NOMO-1 (cell line): ENCODE measurements around the gene ADAMTS12.

Source experiments
- DNase-seq, 2 experiments: peaks; one replicate each; lab custom pipeline; 2025; ENCODE audit not compliant: unreplicated experiment in 2 of 2; lab: John Stamatoyannopoulos, UW

The ADAMTS12 gene

DNA sequence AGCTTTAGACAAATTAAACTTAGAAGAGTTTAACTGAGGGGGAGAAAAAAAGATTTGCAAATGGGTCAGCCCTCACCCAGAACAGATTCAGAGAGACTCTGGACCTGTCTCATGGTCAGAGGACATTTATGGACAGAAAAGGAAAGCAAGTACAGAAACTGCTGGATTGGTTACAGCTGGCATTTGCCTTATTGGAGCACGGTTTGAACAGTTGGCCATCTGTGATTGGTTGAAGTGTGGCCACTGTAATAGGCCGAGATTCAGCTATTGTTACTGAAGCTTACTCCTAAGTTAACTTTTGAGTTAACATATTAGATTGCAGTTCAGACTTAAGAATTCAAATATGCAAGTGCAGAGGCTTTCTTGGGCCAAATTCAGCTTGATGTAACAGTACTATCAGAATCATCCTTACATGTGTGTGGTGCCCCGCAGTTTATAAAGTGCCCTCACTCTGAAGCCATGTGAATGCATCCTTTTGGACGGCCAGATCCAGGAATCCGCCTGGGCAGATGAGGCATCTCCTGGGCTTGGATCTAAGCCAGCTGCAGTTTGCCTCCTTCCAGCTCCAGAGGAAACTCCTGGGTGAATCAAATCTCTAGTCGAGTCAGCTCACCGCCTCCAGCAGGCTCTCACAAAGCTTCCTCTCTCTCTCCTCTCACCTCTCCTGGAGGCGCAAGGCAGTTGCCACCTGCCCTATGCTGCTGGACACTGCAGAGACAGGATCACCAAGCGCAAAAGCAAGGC lies 165.2 kb downstream of the ADAMTS12 start:
- DNase-seq = no peak

GRCh38 chr5:33725806-33726205 lies 166.0 kb downstream of the ADAMTS12 start:
- no peak for DNase-seq

DNA sequence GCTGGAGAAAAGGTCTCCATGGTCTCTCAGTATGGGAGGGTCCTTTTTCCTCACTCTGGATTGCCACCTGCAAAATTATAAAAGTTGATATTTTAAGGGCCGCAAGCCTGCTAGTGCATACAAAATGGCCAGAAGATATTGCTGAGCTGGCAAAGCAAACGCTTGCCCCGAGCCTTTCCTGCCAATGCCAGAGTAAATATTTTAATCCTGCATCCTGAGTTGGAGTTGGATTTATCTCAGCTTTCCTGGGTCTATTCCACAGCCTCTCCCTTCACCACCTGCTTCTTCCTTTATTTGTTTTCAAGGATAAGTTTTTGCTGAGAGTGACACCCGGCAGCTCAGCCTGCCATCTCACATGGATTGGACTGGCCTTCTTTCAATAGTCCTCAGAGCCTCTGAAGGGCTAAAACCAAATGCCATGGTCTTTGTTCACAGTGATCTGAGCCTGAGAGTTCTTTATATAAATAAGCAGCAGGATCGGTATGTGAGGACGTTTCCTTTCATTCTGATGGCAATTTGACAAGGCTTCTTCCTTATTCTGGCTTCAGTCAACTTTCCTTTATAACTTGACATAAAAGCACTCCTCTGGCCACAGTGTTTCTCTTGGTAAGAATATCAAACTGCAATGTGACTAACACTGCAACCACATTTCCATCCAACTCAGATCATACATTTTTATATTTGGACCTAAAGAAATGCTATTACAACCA lies 170.1 kb downstream of the ADAMTS12 start:
- no peak for DNase-seq

GRCh38 chr5:33720176-33720575 lies 171.6 kb downstream of the ADAMTS12 start:
- DNase-seq = no peak

DNA sequence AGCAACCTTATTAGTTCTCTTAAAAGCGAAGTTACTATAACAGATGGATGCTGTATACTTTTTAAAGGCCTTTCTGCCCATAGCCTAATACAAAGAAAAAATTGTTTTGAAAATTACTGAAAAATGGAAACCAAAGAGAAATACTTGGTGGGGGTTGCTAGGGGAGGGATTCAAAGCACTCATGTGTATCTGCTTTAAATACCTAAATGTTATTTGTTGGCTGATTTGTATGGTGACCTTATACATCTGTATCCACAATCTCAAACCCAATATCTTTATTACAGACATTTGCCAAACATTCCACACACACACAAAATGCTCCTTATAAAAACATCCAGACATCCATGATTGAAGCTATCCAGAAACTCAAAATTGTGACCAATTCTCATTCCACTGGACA lies 172.0 kb downstream of the ADAMTS12 start:
- no peak for DNase-seq

DNA sequence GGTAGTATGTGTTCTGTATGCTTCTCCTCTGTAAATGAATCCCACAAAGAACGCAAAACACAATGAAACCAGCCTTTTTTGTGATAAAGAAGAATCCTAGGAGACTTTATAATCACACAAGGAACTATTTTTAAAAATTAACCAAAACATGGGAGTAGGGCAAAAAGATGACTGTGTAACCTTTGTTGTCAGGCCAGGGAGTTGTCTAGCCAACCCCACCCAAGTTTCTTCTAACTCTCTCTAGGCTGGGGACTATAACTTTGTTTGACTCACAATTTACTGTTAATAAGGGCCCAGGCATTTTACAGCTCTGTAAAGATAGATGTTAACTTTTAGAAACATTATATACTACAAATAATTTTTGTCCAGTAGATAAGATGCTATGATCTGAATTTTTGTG lies 176.1 kb downstream of the ADAMTS12 start:
- no peak for DNase-seq

DNA sequence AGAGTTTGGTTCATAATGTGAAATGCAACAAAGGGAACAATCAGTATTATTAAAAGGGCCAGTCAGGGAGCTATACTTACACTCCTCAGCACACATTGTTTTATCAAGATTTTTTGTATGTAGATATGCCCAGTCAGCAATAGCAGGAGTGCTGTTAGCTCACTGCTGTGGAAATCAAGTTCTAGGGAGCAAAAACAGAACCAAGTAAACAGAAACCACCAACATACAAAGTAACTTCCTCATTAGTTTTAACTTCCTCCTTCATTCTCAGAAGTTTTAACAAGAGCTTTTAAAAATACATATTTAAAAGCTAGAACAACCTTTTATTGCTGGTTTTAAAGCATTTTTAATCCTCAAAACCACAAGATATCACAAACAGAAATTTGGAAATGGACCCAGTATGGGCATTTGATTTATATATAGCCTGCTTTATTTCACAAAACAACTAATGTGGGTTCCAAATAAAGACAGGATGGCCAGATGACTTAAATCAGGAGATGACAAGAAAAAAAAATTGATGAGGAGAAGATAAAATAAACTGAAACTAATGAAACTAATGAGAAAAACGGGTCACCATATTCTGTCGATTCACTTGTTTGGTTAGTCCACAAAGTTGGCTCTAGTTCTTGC lies 178.5 kb downstream of the ADAMTS12 start:
- peak; percentile 62 to 90 for DNase-seq

GRCh38 chr5:33712664-33713063 lies 179.1 kb downstream of the ADAMTS12 start:
- DNase-seq = no peak

- DNase-seq = no peak
Observed at GRCh38 chr5:33711094-33711679, 180.6 kb downstream of the ADAMTS12 start.

GRCh38 chr5:33702867-33703266 lies 188.9 kb downstream of the ADAMTS12 start:
- no peak for DNase-seq

- DNase-seq = no peak
Observed at GRCh38 chr5:33701951-33702350, 189.8 kb downstream of the ADAMTS12 start.

GRCh38 chr5:33701251-33701650 lies 190.5 kb downstream of the ADAMTS12 start:
- DNase-seq = no peak

- DNase-seq = no peak
Observed at GRCh38 chr5:33696411-33696810, 195.4 kb downstream of the ADAMTS12 start.

GRCh38 chr5:33692980-33693379 lies 198.8 kb downstream of the ADAMTS12 start:
- no peak for DNase-seq

DNA sequence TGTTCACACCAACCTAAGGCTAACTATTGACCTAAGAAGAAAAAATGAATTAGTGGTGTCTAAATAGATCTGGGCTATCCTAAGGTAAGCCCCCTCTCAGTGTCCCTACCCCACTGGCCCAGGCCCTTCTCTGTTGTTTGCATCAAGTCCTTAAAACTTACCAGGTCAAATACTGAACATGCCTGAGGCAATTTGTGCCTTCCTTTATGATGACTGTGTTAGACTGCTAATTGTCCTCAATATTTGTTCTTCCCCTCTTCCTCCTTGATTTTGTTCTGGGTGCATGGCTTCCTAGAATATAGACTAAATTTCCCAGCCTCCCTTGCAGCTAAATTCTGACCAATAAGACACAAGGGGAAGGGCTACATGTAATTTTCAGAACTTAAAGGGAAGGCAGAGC lies 199.9 kb downstream of the ADAMTS12 start:
- no peak for DNase-seq

DNA sequence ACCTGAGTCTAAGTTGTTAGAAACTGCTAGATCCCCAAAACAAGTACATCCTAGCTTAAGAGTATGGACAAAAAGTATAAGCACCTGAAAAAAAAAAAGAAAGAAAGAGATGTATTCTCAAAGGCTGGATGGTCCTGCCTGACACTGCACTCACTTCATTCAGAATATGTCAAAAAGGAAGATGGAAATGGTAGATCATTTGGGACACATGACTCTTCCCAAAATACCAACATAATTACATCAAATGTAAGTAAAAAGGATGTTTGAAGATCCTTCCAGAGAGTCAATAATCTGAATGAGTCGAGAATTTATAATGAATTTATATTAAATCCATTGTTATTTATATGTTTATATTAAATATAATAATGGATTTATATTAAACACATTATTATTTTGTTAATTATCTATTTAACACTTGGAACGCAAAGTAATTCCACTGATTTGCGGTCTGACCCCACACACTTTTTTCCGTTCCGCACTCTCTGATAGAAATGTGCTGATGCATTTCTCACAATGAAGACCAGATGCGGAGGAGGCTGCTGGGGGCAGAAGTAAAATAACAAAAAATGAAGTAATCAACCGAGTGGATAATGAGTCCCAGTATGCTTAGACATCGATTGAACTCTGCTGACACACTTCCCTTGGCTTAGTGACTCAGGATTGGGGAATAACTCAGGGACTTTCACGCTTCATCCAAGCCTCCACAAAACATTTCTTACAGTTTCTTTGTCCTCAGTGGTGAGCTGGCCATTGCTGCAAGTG lies 201.2 kb downstream of the ADAMTS12 start:
- DNase-seq = no peak

DNA sequence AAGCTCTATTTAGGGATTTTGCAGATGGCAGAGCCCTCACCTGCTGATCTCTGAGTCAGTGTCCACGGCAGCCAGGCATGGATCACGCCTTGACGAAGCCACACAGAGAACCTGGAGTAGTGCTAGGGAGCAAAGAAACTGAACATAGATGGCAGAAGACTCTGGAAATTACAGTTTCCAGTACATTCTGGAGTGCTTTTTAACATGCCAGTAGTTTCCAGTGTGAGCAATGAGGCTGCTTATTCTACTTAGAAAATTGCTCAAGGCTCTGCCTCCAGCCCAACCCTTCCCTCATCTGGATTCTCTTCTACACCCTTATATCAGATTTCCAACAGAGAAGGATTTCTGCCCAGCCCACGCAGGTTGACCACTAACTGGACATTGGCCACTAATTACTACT lies 203.3 kb downstream of the ADAMTS12 start:
- DNase-seq = no peak

GRCh38 chr5:33688066-33688465 lies 203.7 kb downstream of the ADAMTS12 start:
- DNase-seq = no peak

GRCh38 chr5:33685873-33686755 lies 205.7 kb downstream of the ADAMTS12 start:
- no peak for DNase-seq
